GM12891 (cell line): Measurements from ENCODE around the gene PBX2.

Experiments
- PAX5 ChIP-seq: IDR thresholded peaks from 2 replicates; pipeline ENCODE4 v1.6.1; 2011; ENCODE audit warnings: low read length, moderate library complexity, mild to moderate bottlenecking; ENCODE audit not compliant: insufficient read depth, severe bottlenecking
- POLR2A ChIP-seq: IDR thresholded peaks from 2 replicates; pipeline ENCODE4 v1.6.1; 2011; ENCODE audit warnings: low read depth, low read length, control low read depth
- POLR2AphosphoS5 ChIP-seq: IDR thresholded peaks from 2 replicates; pipeline ENCODE4 v1.6.1; 2011; ENCODE audit warnings: low read depth, low read length, control low read depth
- POU2F2 ChIP-seq: IDR thresholded peaks from 2 replicates; pipeline ENCODE4 v1.6.1; 2011; ENCODE audit warnings: low read depth, mild to moderate bottlenecking, control low read depth, low read length, moderate library complexity
- TAF1 ChIP-seq: IDR thresholded peaks from 2 replicates; pipeline ENCODE4 v1.6.1; 2011; ENCODE audit warnings: low read depth, low read length, control low read depth

DNA sequence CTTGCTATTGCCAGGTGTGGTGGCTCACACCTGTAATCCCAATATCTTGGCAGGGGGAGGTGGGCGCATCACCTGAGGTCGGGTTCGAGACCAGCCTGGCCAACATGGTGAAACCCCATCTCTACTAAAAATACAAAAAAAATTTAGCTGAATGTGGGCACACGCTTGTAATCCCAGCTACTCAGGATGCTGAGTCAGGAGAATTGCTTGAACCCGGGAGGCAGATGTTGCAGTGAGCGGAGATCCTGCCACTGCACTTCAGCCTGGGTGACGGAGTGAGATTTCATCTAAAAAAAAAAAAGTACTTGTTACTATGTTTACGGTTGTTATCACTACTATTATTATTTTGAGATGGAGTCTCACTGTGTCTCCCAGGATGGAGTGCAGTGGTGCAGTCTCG, 33.1 kb downstream of the PBX2 start:
- TF ChIP-seq POU2F2 (no peak), POLR2A (no peak), PAX5 (no peak), POLR2AphosphoS5 (no peak), TAF1 (no peak)
